Posterior vena cava (tissue), 2 donors: ENCODE measurements around the gene MIX23. TPM values are rescaled to one million over a fixed set of nuclear protein-coding genes. Genes with fewer than 3 reads are reported as not detected.

Experiments used
- DNase-seq: peaks from one replicate; pipeline ENCODE4 v3.0.0-alpha.2; 2020; ENCODE audit warnings: low spot score
- intact Hi-C, 2 donors: fragments of 100-400 bp; cut with DNase I; formaldehyde crosslinking; loops; one replicate each; pipeline versions ENCODE4 v1.14.1 to v1.14.2; 2022 to 2023
- long read RNA-seq, 2 donors: library from polyadenylated mRNA; unstranded; transcript quantifications; one replicate each; pipeline ENCODE4 v2.0.0, GENCODE V29; 2020 to 2021
- total RNA-seq, 2 donors: library from RNA; stranded (reverse); fragmentation: NEBNext Ultra II Directional; extraction: Animal tissue kit (Norgen Biotek cat#: 25700); gene quantifications; one replicate each; pipeline ENCODE4 v1.2.1, GENCODE V29; 2021
- donor health status: DM: yes; HTN: yes; CAD: no.
- donor health status: DM: yes; HTN: yes; CAD: no.

MIX23 gene
- 10 to 100 TPM; 13.8 to 16.3 TPM for total RNA-seq
- long read RNA-seq, donor 1, partial matches to known transcripts = 0 of 2 reads
- long read RNA-seq, donor 1, other reads (novel, unspliced or antisense) = 0 of 2 reads
- long read RNA-seq, donor 2, partial matches to known transcripts = 0 of 5 reads
- long read RNA-seq, donor 2, other reads (novel, unspliced or antisense) = 2 of 5 reads

DNA sequence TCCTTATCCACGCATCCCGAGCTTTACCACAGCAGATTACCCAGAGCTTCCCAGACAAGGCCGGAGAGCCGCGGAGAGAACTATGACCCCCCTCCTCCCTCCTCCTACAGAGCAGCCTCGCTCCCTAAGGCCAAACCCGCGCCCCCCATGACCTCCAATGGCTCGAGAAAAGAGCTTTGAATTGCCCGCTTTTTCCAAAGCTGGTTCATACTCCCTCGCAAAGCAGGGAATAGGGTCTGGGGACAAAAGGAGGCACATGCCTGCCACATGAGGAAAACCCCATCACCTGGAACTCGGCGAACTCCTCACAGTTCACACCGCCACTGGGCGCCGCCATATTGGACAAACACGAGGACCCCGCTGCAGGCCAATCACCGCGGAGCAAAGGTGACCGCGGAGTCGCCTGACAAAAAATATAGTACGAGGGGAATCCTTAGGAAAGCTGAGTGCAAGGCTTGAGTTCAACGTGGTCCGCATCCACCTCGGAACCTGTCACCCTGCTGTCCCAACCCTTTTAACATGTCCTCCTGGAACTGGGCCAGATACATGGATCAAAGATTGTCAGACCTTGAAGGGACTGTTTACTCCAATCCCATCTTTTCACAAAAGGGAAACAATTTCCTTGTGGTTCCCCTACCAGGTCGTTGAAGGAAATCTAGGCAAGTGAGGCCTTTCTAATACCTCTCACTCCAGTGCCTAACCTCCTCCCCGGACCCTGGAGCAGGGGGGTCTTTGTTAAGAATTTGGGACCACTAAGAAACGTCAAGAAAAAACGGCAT, at the start of gene MIX23:
Gene MIX23 (minus strand): TSS at position 344 of the 779 bp plus-strand sequence. CDS start 7 bp downstream, at position 337.
- intact Hi-C loops = no loop called here
- peak; percentile 95 for DNase-seq

DNA sequence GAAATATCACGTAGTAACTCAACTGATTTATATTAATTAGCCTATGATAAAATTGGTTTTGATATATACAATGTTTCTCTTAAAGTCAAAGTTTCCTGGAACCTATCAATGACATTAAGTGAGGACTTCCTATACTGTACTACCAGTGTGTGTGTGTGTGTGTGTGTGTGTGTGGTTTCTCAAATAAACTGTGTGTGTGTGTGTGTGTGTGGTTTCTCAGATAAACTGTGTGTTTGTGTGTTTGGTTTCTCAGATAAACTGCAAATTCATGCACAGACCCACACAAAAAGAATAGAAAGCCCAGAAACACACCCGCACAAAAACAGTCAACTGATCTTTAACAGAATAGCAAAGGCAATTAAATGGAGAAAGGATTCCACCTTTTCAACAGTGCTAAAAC, 47.3 kb upstream of the MIX23 start:
- intact Hi-C loops = no loop called here
- DNase-seq = no peak

DNA sequence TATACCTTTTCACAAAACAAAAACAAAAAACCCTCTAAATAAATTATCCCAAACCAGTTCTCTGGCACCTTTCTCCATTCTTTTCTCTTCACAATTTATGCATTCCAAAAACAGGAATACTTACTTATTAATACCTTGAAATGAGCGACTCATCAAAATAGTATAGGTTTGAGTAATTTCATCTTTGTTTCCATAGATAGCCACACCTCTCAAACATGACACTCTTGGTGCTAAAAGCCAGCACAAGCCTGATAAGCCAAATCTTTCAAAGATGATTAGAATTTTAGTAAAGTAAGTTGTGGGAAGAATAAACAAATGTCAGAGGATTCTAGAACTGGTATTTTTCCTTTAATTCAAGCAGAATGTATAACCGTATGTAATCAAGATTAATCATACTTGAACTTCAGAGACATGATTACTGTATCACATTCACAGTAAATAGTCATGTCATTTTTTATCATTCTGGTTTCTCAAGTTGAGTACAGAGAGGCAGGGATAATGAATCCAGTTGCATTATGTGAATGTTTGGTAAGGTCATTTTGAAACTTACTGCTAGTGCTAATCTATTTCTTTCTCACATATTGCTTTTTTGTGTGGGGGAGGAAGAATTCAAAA, 44.9 kb upstream of the MIX23 start:
- DNase-seq = no peak
- intact Hi-C loops = no loop called here

DNA sequence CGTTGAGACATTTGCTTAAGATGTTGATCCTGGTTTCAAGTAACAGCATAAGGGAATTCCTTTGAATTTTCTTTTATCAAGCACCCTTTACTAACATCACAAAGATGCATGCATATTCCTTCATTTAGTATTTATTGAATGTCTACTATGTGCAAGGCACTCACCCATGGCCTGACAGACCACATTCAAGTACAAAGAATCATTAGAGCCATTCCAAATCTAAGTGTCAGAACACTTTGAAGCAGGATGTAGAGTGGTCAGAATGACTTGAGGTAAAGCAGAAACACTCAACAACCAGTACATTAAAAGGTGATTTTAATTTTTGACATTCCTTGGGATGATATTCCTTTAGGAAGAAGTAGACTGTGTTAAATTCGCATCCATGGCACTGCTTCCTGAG, 38.8 kb upstream of the MIX23 start:
- intact Hi-C loops = no loop called here
- no peak for DNase-seq

DNA sequence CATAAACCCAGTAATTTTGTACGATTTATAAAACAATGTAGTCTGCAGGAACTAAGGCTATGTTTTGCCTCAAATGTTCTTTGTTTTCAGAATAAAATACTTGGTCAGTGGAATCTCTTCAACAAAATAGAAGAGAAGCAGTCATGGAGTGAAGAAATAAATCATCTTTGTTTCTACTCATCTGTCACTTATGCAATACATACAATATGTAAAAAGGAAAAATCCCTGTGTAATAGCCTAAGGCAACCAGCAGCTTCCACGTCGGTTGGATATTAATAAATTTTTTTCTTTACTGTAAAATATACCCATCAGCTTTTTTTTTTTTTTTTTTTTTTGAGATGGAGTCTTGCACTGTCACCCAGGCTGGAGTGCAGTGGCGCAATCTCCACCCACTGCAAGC, 38.1 kb upstream of the MIX23 start:
- intact Hi-C loops = no loop called here
- no peak for DNase-seq

DNA sequence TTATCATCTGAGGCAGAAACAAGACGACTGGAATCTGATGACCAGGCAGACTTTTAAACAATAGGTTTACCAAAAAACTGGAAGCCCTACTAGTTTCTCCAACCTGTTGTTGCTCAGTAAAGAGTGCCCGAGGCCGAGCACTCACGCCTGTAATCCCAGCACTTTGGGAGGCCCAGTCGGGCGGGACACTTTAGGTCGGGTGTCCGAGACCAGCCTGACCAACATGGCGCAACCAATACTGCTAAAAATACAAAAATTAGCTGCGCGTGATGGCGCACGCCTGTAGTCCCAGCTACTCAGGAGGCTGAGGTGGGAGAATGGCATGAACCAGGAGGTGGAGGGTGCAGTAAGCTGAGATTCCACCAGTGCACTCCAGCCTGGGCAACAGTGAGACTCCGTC, 33.9 kb upstream of the MIX23 start:
- no peak for DNase-seq
- intact Hi-C loops = loop anchor here in 1 of 2 donors (10.0 kb wide), 1 partner anchor 1128 kb away; no protein-coding TSS in a partner anchor

DNA sequence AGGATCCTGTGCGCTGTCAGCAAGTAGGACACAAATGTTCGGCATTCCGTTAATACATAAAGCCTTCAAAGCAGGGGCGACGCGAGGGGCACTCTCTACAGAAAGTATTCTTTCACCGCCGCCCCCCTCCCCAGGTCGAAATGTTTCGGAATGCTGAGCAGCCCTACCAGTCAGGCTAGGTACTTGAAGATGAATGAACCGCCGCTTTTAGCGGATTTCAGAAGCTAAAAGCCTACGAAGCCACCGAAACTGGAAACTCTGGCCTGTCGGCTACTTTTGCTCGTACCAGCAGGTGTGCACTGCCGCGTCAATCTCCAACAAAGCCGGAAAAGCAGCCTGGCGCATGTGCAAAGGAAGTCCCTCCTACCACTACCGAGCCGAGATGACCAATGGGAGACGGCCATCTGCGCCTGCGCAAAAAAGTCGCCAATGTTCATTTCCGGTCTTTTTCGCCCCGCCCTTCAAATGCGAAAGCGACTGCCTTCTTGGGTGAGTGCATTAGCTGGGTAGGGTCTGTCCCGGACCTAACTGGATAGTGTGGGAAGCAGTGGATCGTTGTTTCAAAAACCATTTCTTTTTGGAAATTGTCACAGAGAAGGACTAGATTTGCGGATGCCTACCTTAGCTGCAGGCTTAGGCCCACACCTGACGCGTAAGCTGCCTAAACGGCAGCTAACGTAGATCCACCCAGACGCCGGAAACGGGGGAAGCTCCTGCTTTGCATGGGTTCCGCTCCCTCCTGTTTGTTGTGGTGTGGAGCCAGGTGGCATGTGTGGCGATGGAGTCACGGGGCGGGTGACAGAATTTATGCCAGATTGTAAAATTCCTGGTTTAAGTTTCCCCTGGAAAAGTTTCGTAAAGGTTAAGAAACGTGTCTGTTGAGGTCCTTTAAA, 33.0 kb upstream of the MIX23 start, which contains the start of gene WDR5B:
Gene WDR5B (minus strand): TSS at position 301 of the 893 bp plus-strand sequence. CDS start 534 bp downstream, outside the sequence.
- peak; percentile 99 for DNase-seq
- intact Hi-C loops = loop anchor here in 1 of 2 donors (10.0 kb wide), 1 partner anchor 1129 kb away; no protein-coding TSS in a partner anchor

DNA sequence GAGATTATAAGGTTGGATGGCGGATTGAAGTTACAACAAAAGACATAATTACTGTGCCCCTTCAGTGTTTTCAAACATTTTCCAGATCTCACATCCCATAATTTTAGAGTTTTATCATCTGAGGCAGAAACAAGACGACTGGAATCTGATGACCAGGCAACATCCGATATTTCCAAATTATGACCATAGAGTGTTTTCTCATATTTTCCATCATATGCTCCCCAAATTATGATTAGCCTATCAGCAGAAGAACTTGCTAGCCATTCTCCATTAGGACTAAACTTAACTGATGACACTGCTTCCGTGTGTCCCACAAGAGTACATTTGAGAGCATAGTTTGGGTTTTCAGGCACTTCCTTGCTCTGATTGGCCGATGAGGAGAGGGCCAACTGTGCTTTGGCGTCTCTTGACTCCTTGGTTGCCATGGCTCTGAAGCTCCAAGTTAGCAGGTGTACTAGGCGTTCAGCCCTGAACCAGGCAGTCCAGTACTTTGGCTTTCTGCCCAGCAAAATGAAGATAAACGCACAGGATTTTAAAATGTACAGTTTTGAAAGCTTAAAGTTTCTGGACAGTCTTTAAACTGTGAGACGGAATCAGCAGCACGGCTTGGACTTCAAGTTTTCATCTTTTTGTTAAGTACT, 32.2 kb upstream of the MIX23 start:
- intact Hi-C loops = loop anchor here in 1 of 2 donors (10.0 kb wide), 1 partner anchor 1130 kb away; no protein-coding TSS in a partner anchor
- no peak for DNase-seq

DNA sequence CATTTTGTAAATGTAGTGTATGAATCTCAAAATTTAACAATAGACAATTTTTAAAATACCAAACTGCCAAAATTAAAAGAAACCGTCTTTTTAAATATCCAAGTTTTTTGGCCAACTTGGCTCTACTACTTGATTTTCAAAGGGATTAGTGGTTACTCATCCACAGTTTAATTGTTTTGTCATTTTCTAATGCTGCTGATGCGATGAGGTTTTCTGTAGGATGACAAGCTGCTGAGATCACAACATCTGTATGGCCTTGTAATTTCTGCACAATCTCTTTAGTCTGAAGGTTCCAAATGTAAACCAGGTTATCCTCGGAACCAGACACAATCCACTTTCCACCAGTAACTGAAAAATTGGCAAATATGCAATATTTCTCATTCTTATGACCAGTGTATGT, 31.4 kb upstream of the MIX23 start:
- DNase-seq = no peak
- intact Hi-C loops = loop anchor here in 1 of 2 donors (10.0 kb wide), 1 partner anchor 1130 kb away; no protein-coding TSS in a partner anchor

DNA sequence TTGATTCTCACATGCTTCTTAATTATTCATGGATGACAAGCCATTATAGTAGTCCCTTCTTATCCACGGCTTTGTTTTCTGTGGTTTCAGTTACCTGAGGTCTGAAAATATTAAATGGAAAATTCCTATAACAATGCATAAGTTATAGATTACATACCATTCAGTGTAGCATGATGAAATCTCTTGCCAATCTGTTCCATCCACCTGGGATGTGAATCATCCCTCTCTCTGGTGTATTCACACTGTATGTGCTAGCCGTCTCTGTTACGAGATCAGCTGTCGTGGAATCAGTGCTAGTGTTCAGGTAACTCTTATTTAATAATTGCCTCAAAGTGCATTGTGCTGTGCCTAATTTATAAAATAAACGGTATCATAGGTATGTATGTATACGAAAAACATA, 27.6 kb upstream of the MIX23 start:
- intact Hi-C loops = loop anchor here in 1 of 2 donors (10.0 kb wide), 1 partner anchor 1134 kb away; no protein-coding TSS in a partner anchor
- DNase-seq = no peak

DNA sequence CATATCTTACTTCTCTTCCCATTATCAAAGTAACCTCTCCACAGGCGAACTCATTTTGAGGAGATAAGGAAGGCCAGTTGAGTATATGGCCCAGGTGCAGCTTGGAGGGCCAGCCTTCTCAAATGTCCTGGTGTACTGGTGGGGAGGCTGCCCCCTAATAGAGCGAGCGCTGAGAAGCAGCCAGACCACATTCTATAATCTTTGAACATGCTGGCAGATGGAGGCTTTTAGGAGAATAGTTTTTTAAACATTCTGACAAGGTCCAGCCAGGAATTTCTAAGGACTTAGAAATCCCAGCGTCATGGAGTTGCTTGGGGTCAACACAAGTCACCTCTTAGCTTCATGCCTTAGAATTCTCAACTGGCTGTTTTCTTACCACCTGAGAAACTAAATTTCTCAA, 27.1 kb upstream of the MIX23 start:
- no peak for DNase-seq
- intact Hi-C loops = loop anchor here in 1 of 2 donors (10.0 kb wide), 1 partner anchor 1135 kb away; no protein-coding TSS in a partner anchor

DNA sequence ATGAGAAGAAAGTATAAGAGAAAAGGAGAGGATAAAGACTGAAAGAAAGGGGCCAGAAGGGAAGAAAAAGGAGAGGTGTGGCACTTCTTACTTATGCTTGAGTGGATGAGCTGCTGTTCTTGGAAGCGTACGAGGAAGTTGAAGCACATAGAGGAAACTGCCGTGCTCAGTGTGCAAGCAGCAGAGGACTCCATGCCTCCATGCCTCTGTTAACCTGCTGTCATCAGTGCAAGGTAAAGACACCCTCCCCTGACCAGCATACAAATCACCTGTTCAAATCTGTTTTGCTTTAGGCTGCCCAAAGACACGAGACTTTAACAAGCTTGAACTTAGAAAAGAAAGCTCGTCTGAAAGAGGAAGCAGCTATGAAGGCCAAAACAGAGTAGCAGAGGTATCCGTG, 26.4 kb upstream of the MIX23 start:
- DNase-seq = no peak
- intact Hi-C loops = no loop called here

DNA sequence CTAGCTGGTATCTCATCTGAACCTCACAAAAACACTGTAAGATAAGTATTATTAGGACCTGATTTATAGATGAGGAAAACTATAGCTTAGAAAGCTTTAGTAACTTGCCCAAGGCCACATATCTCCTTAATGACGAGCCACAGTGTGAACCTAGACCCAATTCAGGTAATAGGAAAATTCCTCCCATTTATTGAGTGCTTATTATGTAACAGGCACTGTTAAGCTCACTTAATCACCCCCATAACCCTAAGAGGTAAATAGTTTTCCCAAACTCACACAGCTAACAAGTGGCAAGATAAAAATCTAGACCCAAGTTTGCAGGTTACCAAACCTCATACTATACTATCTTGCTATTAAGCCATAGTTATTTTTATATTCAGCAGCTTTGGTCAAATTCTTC, 24.9 kb upstream of the MIX23 start:
- no peak for DNase-seq
- intact Hi-C loops = no loop called here

DNA sequence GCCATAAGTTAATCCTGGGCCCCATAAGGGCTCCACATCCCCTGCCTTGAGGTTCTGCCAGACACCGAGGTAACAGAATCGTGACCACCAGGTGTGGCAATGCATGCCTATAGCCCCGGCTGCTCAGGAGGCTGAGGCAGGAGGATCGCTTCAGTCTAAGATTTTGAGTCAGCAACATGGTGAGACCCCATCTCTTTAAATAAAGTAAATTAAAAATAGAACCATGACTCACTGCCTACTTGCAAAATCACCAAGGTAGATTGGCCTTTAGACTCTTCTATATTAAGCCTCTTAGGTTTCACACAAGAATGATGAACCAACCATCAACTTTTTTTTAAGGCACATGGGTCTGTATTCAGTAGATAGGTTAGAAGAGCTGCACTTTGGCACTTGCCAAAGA, 23.2 kb upstream of the MIX23 start:
- no peak for DNase-seq
- intact Hi-C loops = no loop called here

DNA sequence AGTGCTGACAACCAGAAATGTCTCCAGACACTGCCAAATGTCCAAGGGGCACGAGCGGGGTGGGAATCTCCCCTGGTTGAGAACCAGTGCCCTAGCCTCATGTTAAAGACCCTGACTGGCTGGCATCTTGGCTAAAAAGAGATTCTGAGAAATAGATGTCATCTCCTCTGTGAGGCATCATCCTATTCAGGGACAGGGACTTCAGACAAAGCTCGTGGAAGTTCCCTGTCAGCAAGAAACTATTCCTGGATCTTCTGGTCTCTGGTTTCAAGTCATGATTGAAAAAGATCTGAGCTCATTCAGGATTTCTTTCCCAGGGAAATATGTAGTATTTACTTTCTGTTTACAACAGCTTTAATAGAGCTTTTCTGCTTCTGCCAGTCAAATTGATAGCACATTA, 22.0 kb upstream of the MIX23 start:
- intact Hi-C loops = no loop called here
- DNase-seq = no peak

DNA sequence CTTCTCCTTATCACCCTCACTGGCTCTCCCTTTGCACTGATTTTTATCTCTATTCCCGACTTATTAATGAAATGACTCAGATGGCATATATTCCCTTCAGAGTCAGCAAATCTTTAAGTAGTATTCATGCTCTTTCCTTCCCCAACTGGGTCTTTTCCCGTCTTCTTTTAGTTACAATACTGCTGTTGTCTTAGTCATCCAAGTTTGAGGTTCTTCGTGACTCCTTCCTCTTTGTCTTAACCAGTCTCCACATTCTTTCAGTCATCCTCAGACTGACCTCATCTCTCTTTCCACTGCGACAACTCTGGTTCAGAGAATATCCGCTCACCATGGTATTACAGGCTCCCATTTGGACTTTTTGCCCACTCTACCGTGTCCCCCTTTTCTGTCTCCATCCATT, 20.5 kb upstream of the MIX23 start:
- intact Hi-C loops = no loop called here
- DNase-seq = no peak

DNA sequence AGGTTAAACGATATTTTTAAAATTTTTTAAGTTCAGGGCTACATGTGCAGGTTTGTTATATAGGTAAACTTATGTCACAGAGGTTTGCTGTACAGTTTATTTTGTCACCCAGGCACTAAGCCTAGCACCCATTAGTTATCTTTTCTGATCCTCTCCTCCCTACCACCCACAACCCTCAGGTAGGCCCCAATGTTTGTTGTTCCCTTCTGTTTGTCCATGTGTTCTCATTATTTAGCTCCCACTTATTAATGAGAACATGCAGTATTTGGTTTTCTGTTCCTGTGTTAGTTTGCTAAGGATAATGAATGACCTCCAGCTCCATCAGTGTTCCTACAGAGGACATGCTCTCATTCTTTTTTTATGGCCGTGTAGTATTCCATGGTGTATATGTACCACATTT, 15.9 kb upstream of the MIX23 start:
- intact Hi-C loops = loop anchor here in 1 of 2 donors (10.0 kb wide), 1 partner anchor 286 kb away; the partner anchor contains the start of gene PARP14
- DNase-seq = no peak

DNA sequence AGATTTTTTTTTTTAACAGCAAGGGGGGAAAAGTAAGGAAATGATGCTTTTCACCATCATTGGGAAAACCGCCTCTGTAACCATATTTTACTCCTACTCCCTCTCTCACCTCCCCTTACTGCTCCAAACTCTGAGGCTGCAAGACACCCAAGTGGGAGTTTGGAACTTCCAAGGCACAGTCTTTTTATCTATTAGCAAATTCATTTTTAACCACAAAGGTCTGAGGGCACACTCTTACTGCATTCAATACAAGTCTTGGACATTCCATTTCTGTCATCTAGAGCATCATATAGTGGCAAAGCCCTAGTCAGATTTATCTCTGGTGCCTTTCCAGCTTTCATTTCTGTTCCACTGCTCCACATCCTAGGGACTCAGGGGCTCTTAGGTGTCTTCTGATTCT, 14.2 kb upstream of the MIX23 start:
- DNase-seq = no peak

More for the DNA sequence above, 14.2 kb upstream of the MIX23 start:
- intact Hi-C loops = loop anchor here in 1 of 2 donors (10.0 kb wide), 1 partner anchor 288 kb away; the partner anchor contains the start of gene PARP14
